ENCODE measurements around the gene GLE1.
"Not testable (repeated sequence)": the region's sequence is repeated elsewhere in the genome, so short reads cannot be mapped to it uniquely, and the experiment has no call there.

GLE1 gene

GRCh38 chr9:128552744-128553440 is 48.4 kb downstream of the GLE1 start:
- DNase-seq: peak in 2 of 3 experiments; percentile 33 to 92

- DNase-seq: peak in 1 of 3 experiments; percentile 59
Observed at GRCh38 chr9:128553728-128554127, 49.2 kb downstream of the GLE1 start.

GRCh38 chr9:128554155-128554862 is 49.8 kb downstream of the GLE1 start:
- DNase-seq: no peak

GRCh38 chr9:128555180-128555721 is 50.7 kb downstream of the GLE1 start:
- peak in 1 of 3 experiments; percentile 19 for DNase-seq

- no peak for DNase-seq
Observed at GRCh38 chr9:128556276-128556675, 51.8 kb downstream of the GLE1 start.

GRCh38 chr9:128556926-128557634 is 52.6 kb downstream of the GLE1 start:
- no peak for DNase-seq

GRCh38 chr9:128558431-128559310 is 54.2 kb downstream of the GLE1 start:
- peak in 2 of 3 experiments; percentile 15 to 74 for DNase-seq

- DNase-seq: no peak
Observed at GRCh38 chr9:128565578-128565977, 61.1 kb downstream of the GLE1 start.

GRCh38 chr9:128568470-128569078 is 64.1 kb downstream of the GLE1 start:
- peak in 1 of 3 experiments; percentile 64 for DNase-seq

GRCh38 chr9:128575469-128575868 is 71.0 kb downstream of the GLE1 start:
- DNase-seq: peak in 1 of 3 experiments; percentile 27

GRCh38 chr9:128575916-128576315 is 71.4 kb downstream of the GLE1 start:
- no peak for DNase-seq

GRCh38 chr9:128577206-128577605 is 72.7 kb downstream of the GLE1 start:
- DNase-seq: no peak

GRCh38 chr9:128579194-128579593 is 74.7 kb downstream of the GLE1 start:
- no peak for DNase-seq

GRCh38 chr9:128580731-128581130 is 76.2 kb downstream of the GLE1 start:
- no peak for DNase-seq

GRCh38 chr9:128585155-128585554 is 80.6 kb downstream of the GLE1 start:
- not testable (repeated sequence) for DNase-seq

GRCh38 chr9:128586934-128587333 is 82.4 kb downstream of the GLE1 start:
- DNase-seq: not testable (repeated sequence)

- DNase-seq: no peak
Observed at GRCh38 chr9:128587453-128587852, 82.9 kb downstream of the GLE1 start.

GRCh38 chr9:128588581-128589233 is 84.2 kb downstream of the GLE1 start:
- DNase-seq: no peak
